PC-3 (cell line): Measurements from ENCODE around the gene TMOD2. TPM values are rescaled to one million over a fixed set of nuclear protein-coding genes. Genes with fewer than 3 reads are reported as not detected.

Source experiments
- ATAC-seq: fragments of 200-7000 bp; cut with Tn5 transposase; 2 replicates; pipeline ENCODE4 v1.9.1; 2020; ENCODE audit warnings: mild to moderate bottlenecking, moderate library complexity
- BruUV-seq: library from RNA; stranded (reverse); fragments of 400-500 nt; replicated peaks from 2 replicates; lab custom pipeline; 2021; lab: Mats Ljungman, UMichigan
- CTCF ChIA-PET: fragments of 300-600 bp; sonication (Branson Sonifier 250); formaldehyde crosslinking; loops from one replicate; lab custom pipeline; 2022; ENCODE audit warnings: antibody characterized with exemption; lab: Charles Lee
- POLR2A ChIA-PET: fragments of 300-600 bp; sonication (Branson Sonifier 250); formaldehyde crosslinking; loops from one replicate; lab custom pipeline; 2022; ENCODE audit warnings: antibody characterized with exemption; ENCODE audit not compliant: unreplicated experiment; lab: Charles Lee
- DNase-seq: peaks from one replicate; pipeline ENCODE4 v3.0.0-alpha.2; 2015
- H2AFZ ChIP-seq: fragments of 300-600 bp; sonication (generic); 2 replicates; pipeline ENCODE4 v1.6.0; 2016; ENCODE audit warnings: antibody characterized with exemption, low read length
- H3F3A ChIP-seq: fragments of 300-600 bp; sonication (generic); one replicate; pipeline ENCODE4 v1.6.0; 2017; ENCODE audit warnings: antibody characterized with exemption, low read length, control low read depth, mild to moderate bottlenecking; ENCODE audit not compliant: unreplicated experiment
- H3K27ac ChIP-seq: fragments of 300-600 bp; sonication (generic); 2 replicates; pipeline ENCODE4 v1.5.1; 2016; ENCODE audit warnings: mild to moderate bottlenecking, low read length
- H3K27me3 ChIP-seq: fragments of 300-600 bp; sonication (generic); 2 replicates; pipeline ENCODE4 v1.6.1; 2016; ENCODE audit warnings: low read length, mixed read lengths
- H3K36me3 ChIP-seq: fragments of 300-600 bp; sonication (generic); 2 replicates; pipeline ENCODE4 v1.6.1; 2016; ENCODE audit warnings: low read depth, mixed run types, low read length, mixed read lengths
- H3K4me1 ChIP-seq: fragments of 300-600 bp; sonication (generic); 2 replicates; pipeline ENCODE4 v1.5.1; 2016; ENCODE audit warnings: low read length; ENCODE audit not compliant: insufficient read depth
- H3K4me2 ChIP-seq: fragments of 300-600 bp; sonication (generic); 2 replicates; pipeline ENCODE4 v1.6.0; 2016; ENCODE audit warnings: low read length
- H3K4me3 ChIP-seq: fragments of 300-600 bp; sonication (generic); 2 replicates; pipeline ENCODE4 v1.5.1; 2016; ENCODE audit warnings: mild to moderate bottlenecking, low read length, mixed read lengths
- H3K79me2 ChIP-seq: fragments of 300-600 bp; sonication (generic); 2 replicates; pipeline ENCODE4 v1.6.1; 2017; ENCODE audit warnings: low read length, mixed read lengths
- H3K9ac ChIP-seq: fragments of 300-600 bp; sonication (generic); 2 replicates; pipeline ENCODE4 v1.6.0; 2016; ENCODE audit warnings: mild to moderate bottlenecking, low read length
- H3K9me2 ChIP-seq: fragments of 300-600 bp; sonication (generic); replicated peaks from 2 replicates; pipeline ENCODE4 v1.6.1; 2016; ENCODE audit warnings: mixed run types, low read length, mixed read lengths
- H3K9me3 ChIP-seq: fragments of 300-600 bp; sonication (generic); 2 replicates; pipeline ENCODE4 v1.6.1; 2016; ENCODE audit warnings: low read length, mixed read lengths
- H4K20me1 ChIP-seq: fragments of 300-600 bp; sonication (generic); 2 replicates; pipeline ENCODE4 v1.6.1; 2016; ENCODE audit warnings: low read length, mixed read lengths
- CTCF ChIP-seq: fragments of 300-600 bp; sonication (generic); conservative IDR thresholded peaks from 2 replicates; pipeline ENCODE4 v1.5.1; 2017; ENCODE audit warnings: antibody characterized with exemption, low read depth, mild to moderate bottlenecking, low read length
- EZH2 ChIP-seq: fragments of 300-600 bp; sonication (generic); IDR thresholded peaks from one replicate; pipeline ENCODE4 v1.6.1; 2017; ENCODE audit warnings: antibody characterized with exemption, mild to moderate bottlenecking, low read length; ENCODE audit not compliant: unreplicated experiment
- EZH2phosphoT487 ChIP-seq: fragments of 300-600 bp; sonication (generic); IDR thresholded peaks from 2 replicates; pipeline ENCODE4 v1.6.1; 2018; ENCODE audit warnings: mild to moderate bottlenecking, antibody characterized with exemption, low read length, borderline replicate concordance
- intact Hi-C: fragments of 100-400 bp; cut with micrococcal nuclease; formaldehyde crosslinking; loops from 2 replicates; pipeline ENCODE4 v1.9.0; 2023
- total RNA-seq: library from RNA; depleted of rRNA; stranded (reverse); fragments of >200 nt; gene quantifications from 2 replicates; pipeline ENCODE4 v1.2.3, GENCODE V29; 2014

The TMOD2 gene
- total RNA-seq, 1 experiment from 2014 or later = 0.95 TPM

GRCh38 chr15:51853998-51854397 is 102.6 kb downstream of the TMOD2 start:
- Histone ChIP-seq H3K27me3 (no peaks in the 10 kb centered on the region), H4K20me1 (peaks cover 2% of the 10 kb centered on the region; the same call in 1 of the 2 replicates), H2AFZ (no peak overlapping the region), H3K9me2 (no peaks in the 10 kb centered on the region), H3K27ac (no peak overlapping the region), H3K4me2 (no peak overlapping the region), H3K36me3 (no peaks in the 10 kb centered on the region), H3K9me3 (no peaks in the 10 kb centered on the region), H3K4me1 (no peaks in the 10 kb centered on the region), H3K9ac (no peak overlapping the region), H3K4me3 (no peak overlapping the region), H3F3A (no peaks in the 10 kb centered on the region), H3K79me2 (peaks cover 96% of the 10 kb centered on the region)
- ChIA-PET CTCF (no interaction called here), POLR2A (no interaction called here)
- no TSS peak for BruUV-seq
- ATAC-seq (no peak), DNase-seq (no peak)
- intact Hi-C loops = no loop called here
- TF ChIP-seq EZH2phosphoT487 (no peak), CTCF (no peak), EZH2 (no peak)

- BruUV-seq = no TSS peak
- Histone ChIP-seq H3K79me2 (peaks cover 96% of the 10 kb centered on the region), H2AFZ (no peak overlapping the region), H3K4me2 (no peak overlapping the region), H3K4me1 (no peaks in the 10 kb centered on the region), H3F3A (no peaks in the 10 kb centered on the region), H3K27me3 (no peaks in the 10 kb centered on the region), H3K4me3 (no peak overlapping the region), H3K9me2 (no peaks in the 10 kb centered on the region), H3K9ac (no peak overlapping the region), H3K9me3 (no peaks in the 10 kb centered on the region), H3K27ac (no peak overlapping the region), H3K36me3 (no peaks in the 10 kb centered on the region), H4K20me1 (no peaks in the 10 kb centered on the region)
- CTCF ChIA-PET = no interaction called here
- no peak for DNase-seq
- no peak for TF ChIP-seq EZH2
- TF ChIP-seq CTCF = no peak
- TF ChIP-seq EZH2phosphoT487 = no peak
- intact Hi-C loops = no loop called here
- ATAC-seq = no peak
- POLR2A ChIA-PET = no interaction called here
Observed at GRCh38 chr15:51855612-51856011, 104.2 kb downstream of the TMOD2 start.

GRCh38 chr15:51856714-51857380 is 105.5 kb downstream of the TMOD2 start:
- TF ChIP-seq EZH2phosphoT487 = no peak
- TF ChIP-seq CTCF = no peak
- no peak for TF ChIP-seq EZH2
- Histone ChIP-seq H2AFZ (no peak overlapping the region), H3K79me2 (peaks cover 96% of the 10 kb centered on the region), H3K9me3 (no peaks in the 10 kb centered on the region), H3K9ac (no peak overlapping the region), H3K4me2 (no peak overlapping the region), H3K27ac (no peak overlapping the region), H3K36me3 (no peaks in the 10 kb centered on the region), H3K4me1 (no peaks in the 10 kb centered on the region), H4K20me1 (0 out of 2 replicates have a peak, but pooled peaks cover 2% of the 10 kb centered on the region), H3K27me3 (no peaks in the 10 kb centered on the region), H3F3A (no peaks in the 10 kb centered on the region), H3K4me3 (no peak overlapping the region), H3K9me2 (no peaks in the 10 kb centered on the region)
- BruUV-seq = no TSS peak
- DNase-seq (no peak), ATAC-seq (no peak)
- ChIA-PET CTCF (no interaction called here), POLR2A (no interaction called here)
- intact Hi-C loops = no loop called here
